Uterus (tissue), 4 donors: ENCODE data around the gene TNNI3. TPM values are rescaled to one million over a fixed set of nuclear protein-coding genes. Genes with fewer than 3 reads are reported as not detected.

ENCODE experiments used
- DNase-seq, 2 donors: peaks; one replicate each; pipeline ENCODE4 v3.0.0-alpha.2; 2019 to 2020
- H3K27ac ChIP-seq, 2 donors: fragments of 200-600 bp; sonication (generic); 1 replicate in 1 of 2; 2 replicates in 1 of 2; pipeline ENCODE4 v1.5.1; 2016 to 2018
- H3K27me3 ChIP-seq, 2 donors: fragments of 200-600 bp; sonication (generic); one replicate each; pipeline ENCODE4 v1.5.1; 2018 to 2019; ENCODE audit warnings: control low read depth in 1 of 2
- H3K36me3 ChIP-seq, 2 donors: fragments of 200-600 bp; sonication (generic); one replicate each; pipeline ENCODE4 v1.5.1; 2019; ENCODE audit warnings: control low read depth in 1 of 2
- H3K4me1 ChIP-seq, 2 donors: fragments of 200-600 bp; sonication (generic); one replicate each; pipeline ENCODE4 v1.5.1; 2018 to 2019; ENCODE audit warnings: control low read depth in 1 of 2
- H3K4me3 ChIP-seq, 2 donors: fragments of 200-600 bp; sonication (generic); 1 replicate in 1 of 2; 2 replicates in 1 of 2; pipeline ENCODE4 v1.5.1; 2018 to 2019; ENCODE audit warnings: mild to moderate bottlenecking in 1 of 2
- H3K9me3 ChIP-seq, 2 donors: fragments of 200-600 bp; sonication (generic); one replicate each; pipeline ENCODE4 v1.5.1; 2019; ENCODE audit warnings: control low read depth in 1 of 2
- CTCF ChIP-seq, 4 experiments: fragments of 200-600 bp in 2 of 4; fragments of 450-650 bp in 2 of 4; sonication (generic) in 2 of 4; IDR thresholded peaks; one replicate each; pipeline ENCODE4 v1.5.1; 2016 to 2019; ENCODE audit warnings: antibody characterized with exemption in 4 of 4, mild to moderate bottlenecking in 2 of 4, moderate library complexity in 1 of 4
- POLR2A ChIP-seq, 2 donors: fragments of 450-650 bp; IDR thresholded peaks; one replicate each; pipeline ENCODE4 v1.6.1; 2016; ENCODE audit warnings: antibody characterized with exemption in 2 of 2, mild to moderate bottlenecking in 1 of 2, moderate library complexity in 1 of 2
- intact Hi-C: fragments of 100-400 bp; cut with DNase I; formaldehyde crosslinking; loops from one replicate; pipeline ENCODE4 v1.15.1; 2023; ENCODE audit warnings: low total_unique reads
- total RNA-seq, 4 donors: library from RNA; depleted of rRNA in 3 of 4; stranded (reverse); fragments of >200 nt in 3 of 4; gene quantifications; one replicate each; pipeline versions ENCODE4 v1.1.0 to v1.2.4, GENCODE V29; 2014 to 2023
- donor health status: DM: yes; HTN: yes; CAD: no.

TNNI3 gene
- total RNA-seq, 4 donors from 2014 or later: 0.55 to 3.3 TPM; not detected in 2

GRCh38 chr19:55153652-55154264 lies 3.8 kb downstream of the TNNI3 start:
- no peak for DNase-seq
- no peaks in the 10 kb centered on the region for H3K4me1 ChIP-seq
- intact Hi-C loops: no loop called here
- no peak overlapping the region for H3K4me3 ChIP-seq
- TF ChIP-seq POLR2A (IDR thresholded peaks at IDR 0.05) (no peak), CTCF (IDR thresholded peaks at IDR 0.05) (no peak)
- no peaks in the 10 kb centered on the region for H3K36me3 ChIP-seq
- no peaks in the 10 kb centered on the region for H3K9me3 ChIP-seq
- H3K27ac ChIP-seq: no peak overlapping the region
- peaks cover 21 to 27% of the 10 kb centered on the region in 2 donors for H3K27me3 ChIP-seq

- TF ChIP-seq POLR2A (IDR thresholded peaks at IDR 0.05) (no peak), CTCF (IDR thresholded peaks at IDR 0.05) (no peak)
- H3K27ac ChIP-seq: no peak overlapping the region
- H3K4me1 ChIP-seq: no peaks in the 10 kb centered on the region
- H3K9me3 ChIP-seq: no peaks in the 10 kb centered on the region
- intact Hi-C loops: no loop called here
- peaks cover 18 to 27% of the 10 kb centered on the region in 2 donors for H3K27me3 ChIP-seq
- no peak for DNase-seq
- no peaks in the 10 kb centered on the region for H3K36me3 ChIP-seq
- H3K4me3 ChIP-seq: no peak overlapping the region
These were observed 5.5 kb downstream of the TNNI3 start for GRCh38 chr19:55152017-55152416.

- TF ChIP-seq CTCF (IDR thresholded peaks at IDR 0.05) (no peak), POLR2A (IDR thresholded peaks at IDR 0.05) (no peak)
- Histone ChIP-seq H3K27me3 (peaks cover 19 to 35% of the 10 kb centered on the region in 2 donors), H3K4me1 (peaks cover 0 to 3% of the 10 kb centered on the region in 2 donors), H3K9me3 (no peaks in the 10 kb centered on the region), H3K27ac (no peak within 1 kb of the TSS), H3K4me3 (no peak within 1 kb of the TSS), H3K36me3 (no peaks in the 10 kb centered on the region)
- intact Hi-C loops: no loop called here
- DNase-seq: no peak
These were observed 8.2 kb downstream of the TNNI3 start, which contains the start of gene TNNT1 for GRCh38 chr19:55149078-55150003. TNNT1 (minus strand) TSS chr19:55149206; CDS start chr19:55147157, 2,049 bp downstream.

GRCh38 chr19:55147545-55148251 lies 9.8 kb downstream of the TNNI3 start:
- intact Hi-C loops: no loop called here
- peaks cover 0 to 3% of the 10 kb centered on the region in 2 donors for H3K4me1 ChIP-seq
- H3K27me3 ChIP-seq: peaks cover 19 to 43% of the 10 kb centered on the region in 2 donors
- no peak overlapping the region for H3K4me3 ChIP-seq
- no peak for DNase-seq
- H3K9me3 ChIP-seq: no peaks in the 10 kb centered on the region
- no peak overlapping the region for H3K27ac ChIP-seq
- TF ChIP-seq CTCF (IDR thresholded peaks at IDR 0.05): no peak
- no peak for TF ChIP-seq POLR2A (IDR thresholded peaks at IDR 0.05)
- H3K36me3 ChIP-seq: no peaks in the 10 kb centered on the region
